ENCODE data around the gene FGF16.
A peak's percentile ranks its signal among the peaks of the same experiment; 100 is the strongest.

FGF16 gene

GRCh38 chrX:77447653-77448569, 722 bp downstream of the FGF16 start:
- Histone ChIP-seq H3K79me2 (ENCODE audit: control insufficient read depth, insufficient read depth, low read length) (no peaks in the 10 kb centered on the region), H3K56ac (ENCODE audit: low read length) (peak overlapping the region; percentile 67), H2BK120ac (ENCODE audit: low read depth, low read length) (no peak overlapping the region), H3K36me3 (ENCODE audit: control insufficient read depth, insufficient read depth, low read length) (no peaks in the 10 kb centered on the region), H3K79me1 (ENCODE audit: low read length) (no peaks in the 10 kb centered on the region), H4K5ac (ENCODE audit: low read length) (no peak overlapping the region), H3K9ac (ENCODE audit: low read length) (peak overlapping the region; percentile 49), H3K4me3 (ENCODE audit: low read length) (no peak overlapping the region), H3K23ac (ENCODE audit: low read length) (no peak overlapping the region), H3K4me1 (ENCODE audit: control insufficient read depth, low read depth, low read length) (no peaks in the 10 kb centered on the region), H3K18ac (ENCODE audit: low read length) (no peak overlapping the region), H4K8ac (ENCODE audit: low read depth, low read length) (no peak overlapping the region), H2BK5ac (ENCODE audit: low read length) (no peak overlapping the region), H3K27me3 (ENCODE audit: insufficient read depth, low read length, poor library complexity) (no peaks in the 10 kb centered on the region), H3K4me2 (ENCODE audit: low read length) (peak overlapping the region; percentile 57), H2BK15ac (replicated peaks; ENCODE audit: low read depth) (no peak overlapping the region), H2AK5ac (ENCODE audit: low read length) (no peak overlapping the region), H3K27ac (ENCODE audit: low read depth, low read length) (no peak overlapping the region), H3K4ac (ENCODE audit: low read depth, low read length) (no peak overlapping the region)
- no CpG with 5 or more reads among the region's 73 CpGs for WGBS (ENCODE audit: extremely low coverage, insufficient coverage, low lambda C conversion rate)
- DNase-seq, result peak; percentile 4

GRCh38 chrX:77450415-77450814, 3.2 kb downstream of the FGF16 start:
- no peak overlapping the region for H2BK120ac ChIP-seq (ENCODE audit: low read depth, low read length)
- H4K5ac ChIP-seq (ENCODE audit: low read length), result no peak overlapping the region
- H3K4me3 ChIP-seq (ENCODE audit: low read length), result no peak overlapping the region
- WGBS (ENCODE audit: extremely low coverage, insufficient coverage, low lambda C conversion rate), result no CpG with 5 or more reads among the region's 3 CpGs
- no peaks in the 10 kb centered on the region for H3K36me3 ChIP-seq (ENCODE audit: control insufficient read depth, insufficient read depth, low read length)
- no peak overlapping the region for H2BK5ac ChIP-seq (ENCODE audit: low read length)
- H3K4me1 ChIP-seq (ENCODE audit: control insufficient read depth, low read depth, low read length), result no peaks in the 10 kb centered on the region
- no peak overlapping the region for H4K8ac ChIP-seq (ENCODE audit: low read depth, low read length)
- H3K27ac ChIP-seq (ENCODE audit: low read depth, low read length), result no peak overlapping the region
- H3K4ac ChIP-seq (ENCODE audit: low read depth, low read length), result no peak overlapping the region
- no peaks in the 10 kb centered on the region for H3K79me1 ChIP-seq (ENCODE audit: low read length)
- no peaks in the 10 kb centered on the region for H3K79me2 ChIP-seq (ENCODE audit: control insufficient read depth, insufficient read depth, low read length)
- H3K27me3 ChIP-seq (ENCODE audit: insufficient read depth, low read length, poor library complexity), result no peaks in the 10 kb centered on the region
- no peak overlapping the region for H2AK5ac ChIP-seq (ENCODE audit: low read length)
- no peak overlapping the region for H3K23ac ChIP-seq (ENCODE audit: low read length)
- no peak overlapping the region for H3K9ac ChIP-seq (ENCODE audit: low read length)
- no peak overlapping the region for H3K56ac ChIP-seq (ENCODE audit: low read length)
- no peak overlapping the region for H3K18ac ChIP-seq (ENCODE audit: low read length)
- no peak overlapping the region for H3K4me2 ChIP-seq (ENCODE audit: low read length)
- no peak overlapping the region for H2BK15ac ChIP-seq (replicated peaks; ENCODE audit: low read depth)
- no peak for DNase-seq

GRCh38 chrX:77450996-77451395, 3.8 kb downstream of the FGF16 start:
- no CpG with 5 or more reads among the region's 1 CpG for WGBS (ENCODE audit: extremely low coverage, insufficient coverage, low lambda C conversion rate)
- Histone ChIP-seq H3K9ac (ENCODE audit: low read length) (no peak overlapping the region), H3K23ac (ENCODE audit: low read length) (no peak overlapping the region), H3K56ac (ENCODE audit: low read length) (no peak overlapping the region), H2BK120ac (ENCODE audit: low read depth, low read length) (no peak overlapping the region), H2AK5ac (ENCODE audit: low read length) (no peak overlapping the region), H4K8ac (ENCODE audit: low read depth, low read length) (no peak overlapping the region), H3K79me2 (ENCODE audit: control insufficient read depth, insufficient read depth, low read length) (no peaks in the 10 kb centered on the region), H3K4me1 (ENCODE audit: control insufficient read depth, low read depth, low read length) (no peaks in the 10 kb centered on the region), H3K18ac (ENCODE audit: low read length) (no peak overlapping the region), H4K5ac (ENCODE audit: low read length) (no peak overlapping the region), H3K4me3 (ENCODE audit: low read length) (no peak overlapping the region), H3K36me3 (ENCODE audit: control insufficient read depth, insufficient read depth, low read length) (no peaks in the 10 kb centered on the region), H3K4ac (ENCODE audit: low read depth, low read length) (no peak overlapping the region), H2BK5ac (ENCODE audit: low read length) (no peak overlapping the region), H3K79me1 (ENCODE audit: low read length) (no peaks in the 10 kb centered on the region), H3K27ac (ENCODE audit: low read depth, low read length) (no peak overlapping the region), H2BK15ac (replicated peaks; ENCODE audit: low read depth) (no peak overlapping the region), H3K27me3 (ENCODE audit: insufficient read depth, low read length, poor library complexity) (no peaks in the 10 kb centered on the region), H3K4me2 (ENCODE audit: low read length) (no peak overlapping the region)
- peak; percentile 2 for DNase-seq

- WGBS (ENCODE audit: extremely low coverage, insufficient coverage, low lambda C conversion rate), result no CpG with 5 or more reads among the region's 2 CpGs
- H3K9ac ChIP-seq (ENCODE audit: low read length), result no peak overlapping the region
Observed at GRCh38 chrX:77453190-77453589, 6.0 kb downstream of the FGF16 start.

GRCh38 chrX:77455437-77455836, 8.2 kb downstream of the FGF16 start:
- no peaks in the 10 kb centered on the region for H3K27me3 ChIP-seq (ENCODE audit: insufficient read depth, low read length, poor library complexity)
- DNase-seq, result no peak
- no peak overlapping the region for H3K23ac ChIP-seq (ENCODE audit: low read length)
- no peak overlapping the region for H3K4me2 ChIP-seq (ENCODE audit: low read length)
- no peaks in the 10 kb centered on the region for H3K79me2 ChIP-seq (ENCODE audit: control insufficient read depth, insufficient read depth, low read length)
- WGBS (ENCODE audit: extremely low coverage, insufficient coverage, low lambda C conversion rate), result no CpG with 5 or more reads among the region's 2 CpGs
- H3K4me1 ChIP-seq (ENCODE audit: control insufficient read depth, low read depth, low read length), result no peaks in the 10 kb centered on the region
- H3K18ac ChIP-seq (ENCODE audit: low read length), result no peak overlapping the region
- H3K9ac ChIP-seq (ENCODE audit: low read length), result no peak overlapping the region
- no peak overlapping the region for H3K4me3 ChIP-seq (ENCODE audit: low read length)
- no peak overlapping the region for H2BK15ac ChIP-seq (replicated peaks; ENCODE audit: low read depth)
- no peak overlapping the region for H3K4ac ChIP-seq (ENCODE audit: low read depth, low read length)
- no peaks in the 10 kb centered on the region for H3K79me1 ChIP-seq (ENCODE audit: low read length)
- no peak overlapping the region for H2BK5ac ChIP-seq (ENCODE audit: low read length)
- no peak overlapping the region for H2AK5ac ChIP-seq (ENCODE audit: low read length)
- H3K36me3 ChIP-seq (ENCODE audit: control insufficient read depth, insufficient read depth, low read length), result no peaks in the 10 kb centered on the region
- H4K5ac ChIP-seq (ENCODE audit: low read length), result no peak overlapping the region
- no peak overlapping the region for H3K27ac ChIP-seq (ENCODE audit: low read depth, low read length)
- no peak overlapping the region for H3K56ac ChIP-seq (ENCODE audit: low read length)
- H2BK120ac ChIP-seq (ENCODE audit: low read depth, low read length), result no peak overlapping the region
- H4K8ac ChIP-seq (ENCODE audit: low read depth, low read length), result no peak overlapping the region

More at GRCh38 chrX:77453190-77453589, 6.0 kb downstream of the FGF16 start:
- Histone ChIP-seq H3K4me1 (ENCODE audit: control insufficient read depth, low read depth, low read length) (no peaks in the 10 kb centered on the region), H2BK15ac (replicated peaks; ENCODE audit: low read depth) (no peak overlapping the region), H3K4ac (ENCODE audit: low read depth, low read length) (no peak overlapping the region), H4K5ac (ENCODE audit: low read length) (no peak overlapping the region), H4K8ac (ENCODE audit: low read depth, low read length) (no peak overlapping the region), H3K79me2 (ENCODE audit: control insufficient read depth, insufficient read depth, low read length) (no peaks in the 10 kb centered on the region), H3K27ac (ENCODE audit: low read depth, low read length) (no peak overlapping the region), H2BK5ac (ENCODE audit: low read length) (no peak overlapping the region), H3K4me3 (ENCODE audit: low read length) (no peak overlapping the region), H2AK5ac (ENCODE audit: low read length) (no peak overlapping the region), H3K36me3 (ENCODE audit: control insufficient read depth, insufficient read depth, low read length) (no peaks in the 10 kb centered on the region), H2BK120ac (ENCODE audit: low read depth, low read length) (no peak overlapping the region), H3K79me1 (ENCODE audit: low read length) (no peaks in the 10 kb centered on the region), H3K56ac (ENCODE audit: low read length) (no peak overlapping the region), H3K4me2 (ENCODE audit: low read length) (no peak overlapping the region), H3K18ac (ENCODE audit: low read length) (no peak overlapping the region), H3K27me3 (ENCODE audit: insufficient read depth, low read length, poor library complexity) (no peaks in the 10 kb centered on the region), H3K23ac (ENCODE audit: low read length) (no peak overlapping the region)
- no peak for DNase-seq
